ENCODE results near the gene CLUH. TPM values are rescaled to one million over a fixed set of nuclear protein-coding genes. Genes with fewer than 3 reads are reported as not detected.
A peak's percentile ranks its signal among the peaks of the same experiment; 100 is the strongest.

Gene CLUH
- total RNA-seq, 1 donor from 2014 or later = 36.0 TPM

GRCh38 chr17:2697611-2698162 lies 13.9 kb downstream of the CLUH start:
- Mint-ChIP-seq H3K4me3 (ENCODE audit: unreplicated experiment) (no peak overlapping the region), H3K36me3 (ENCODE audit: low read depth) (peaks cover 5% of the 10 kb centered on the region), H3K27me3 (ENCODE audit: low read depth) (no peaks in the 10 kb centered on the region), H3K27ac (ENCODE audit: unreplicated experiment) (no peak overlapping the region), H3K4me1 (ENCODE audit: low read depth) (no peaks in the 10 kb centered on the region), H3K9me3 (ENCODE audit: low read depth) (no peaks in the 10 kb centered on the region)
- TF ChIP-seq CTCF (IDR thresholded peaks at IDR 0.05) = no peak
- DNase-seq (ENCODE audit: low spot score) = peak; percentile 90

GRCh38 chr17:2695961-2696760 lies 15.4 kb downstream of the CLUH start:
- DNase-seq (ENCODE audit: low spot score) = peak; percentile 95
- Mint-ChIP-seq H3K9me3 (ENCODE audit: low read depth) (no peaks in the 10 kb centered on the region), H3K27ac (ENCODE audit: unreplicated experiment) (no peak overlapping the region), H3K27me3 (ENCODE audit: low read depth) (no peaks in the 10 kb centered on the region), H3K4me1 (ENCODE audit: low read depth) (no peaks in the 10 kb centered on the region), H3K4me3 (ENCODE audit: unreplicated experiment) (no peak overlapping the region), H3K36me3 (ENCODE audit: low read depth) (peaks cover 3% of the 10 kb centered on the region)
- TF ChIP-seq CTCF (IDR thresholded peaks at IDR 0.05) = no peak

GRCh38 chr17:2695243-2695960 lies 16.2 kb downstream of the CLUH start:
- Mint-ChIP-seq H3K4me3 (ENCODE audit: unreplicated experiment) (no peak overlapping the region), H3K36me3 (ENCODE audit: low read depth) (peaks cover 5% of the 10 kb centered on the region), H3K27ac (ENCODE audit: unreplicated experiment) (no peak overlapping the region), H3K27me3 (ENCODE audit: low read depth) (no peaks in the 10 kb centered on the region), H3K9me3 (ENCODE audit: low read depth) (no peaks in the 10 kb centered on the region), H3K4me1 (ENCODE audit: low read depth) (no peaks in the 10 kb centered on the region)
- TF ChIP-seq CTCF (IDR thresholded peaks at IDR 0.05) = no peak
- peak; percentile 90 for DNase-seq (ENCODE audit: low spot score)

- DNase-seq (ENCODE audit: low spot score) = peak; percentile 92
- Mint-ChIP-seq H3K4me1 (ENCODE audit: low read depth) (no peaks in the 10 kb centered on the region), H3K27me3 (ENCODE audit: low read depth) (no peaks in the 10 kb centered on the region), H3K27ac (ENCODE audit: unreplicated experiment) (no peak overlapping the region), H3K9me3 (ENCODE audit: low read depth) (no peaks in the 10 kb centered on the region), H3K36me3 (ENCODE audit: low read depth) (peaks cover 5% of the 10 kb centered on the region), H3K4me3 (ENCODE audit: unreplicated experiment) (no peak overlapping the region)
- TF ChIP-seq CTCF (IDR thresholded peaks at IDR 0.05) = no peak
Measured at GRCh38 chr17:2694381-2695242, 17.0 kb downstream of the CLUH start.

All from chondrocyte (in vitro differentiated cells).